HUDEP-2 (cell line): Measurements from ENCODE around the gene FUBP3.
A peak's percentile ranks its signal among the peaks of the same experiment; 100 is the strongest.

ENCODE experiments used
- DNase-seq, 76 experiments: peaks; one replicate each; lab custom pipeline; 2025; ENCODE audit not compliant: unreplicated experiment in 76 of 76; lab: John Stamatoyannopoulos, UW

Gene FUBP3

GRCh38 chr9:130632081-130632710, 52.8 kb downstream of the FUBP3 start:
- DNase-seq, result no peak

GRCh38 chr9:130632841-130633240, 53.5 kb downstream of the FUBP3 start:
- DNase-seq, result no peak

- no peak for DNase-seq
These were observed 54.2 kb downstream of the FUBP3 start for GRCh38 chr9:130633336-130634190.

GRCh38 chr9:130634191-130634768, 54.9 kb downstream of the FUBP3 start:
- DNase-seq, result no peak

GRCh38 chr9:130634801-130635200, 55.4 kb downstream of the FUBP3 start:
- DNase-seq, result no peak

GRCh38 chr9:130635306-130635705, 55.9 kb downstream of the FUBP3 start:
- DNase-seq, result no peak

GRCh38 chr9:130635721-130636647, 56.6 kb downstream of the FUBP3 start:
- no peak for DNase-seq

GRCh38 chr9:130636648-130637020, 57.3 kb downstream of the FUBP3 start:
- DNase-seq, result no peak

GRCh38 chr9:130638284-130639123, 59.1 kb downstream of the FUBP3 start:
- DNase-seq, result no peak

GRCh38 chr9:130639124-130639765, 59.9 kb downstream of the FUBP3 start:
- DNase-seq, result no peak

- no peak for DNase-seq
These were observed 60.6 kb downstream of the FUBP3 start for GRCh38 chr9:130639866-130640555.

- DNase-seq, result peak in 4 of 76 experiments; percentile 6 to 14 (median 10)
These were observed 61.3 kb downstream of the FUBP3 start for GRCh38 chr9:130640681-130641080.

- peak in 10 of 76 experiments; percentile 7 to 53 (median 22) for DNase-seq
These were observed 63.5 kb downstream of the FUBP3 start for GRCh38 chr9:130642926-130643325.

- DNase-seq, result no peak
These were observed 71.8 kb downstream of the FUBP3 start for GRCh38 chr9:130651221-130651620.

GRCh38 chr9:130651752-130652151, 72.4 kb downstream of the FUBP3 start:
- DNase-seq, result no peak

GRCh38 chr9:130654879-130655278, 75.5 kb downstream of the FUBP3 start:
- DNase-seq, result no peak

- DNase-seq, result no peak
These were observed 79.7 kb downstream of the FUBP3 start for GRCh38 chr9:130658893-130659698.

- no peak for DNase-seq
These were observed 80.4 kb downstream of the FUBP3 start for GRCh38 chr9:130659699-130660248.
